Cardiac fibroblast (primary cell): ENCODE measurements around the gene VPS41.

ENCODE experiments used
- DNase-seq, 2 donors: peaks; one replicate each; pipeline versions ENCODE4 v3.0.0 to v3.0.0-alpha.2; 2010; ENCODE audit warnings: low read depth in 2 of 2
- H3K4me3 ChIP-seq, 2 donors: replicated peaks in 1 of 2; 1 replicate in 1 of 2; 2 replicates in 1 of 2; pipeline ENCODE4 v1.5.1; 2011; ENCODE audit warnings: low read depth in 2 of 2, low read length in 2 of 2, mild to moderate bottlenecking in 2 of 2, moderate library complexity in 1 of 2
- TF ChIP-seq, protein P1 (sequence below): IDR thresholded peaks from one replicate; pipeline ENCODE4 v1.5.1; 2011; ENCODE audit warnings: low read depth, mild to moderate bottlenecking, low read length, inconsistent platforms

VPS41 gene

DNA sequence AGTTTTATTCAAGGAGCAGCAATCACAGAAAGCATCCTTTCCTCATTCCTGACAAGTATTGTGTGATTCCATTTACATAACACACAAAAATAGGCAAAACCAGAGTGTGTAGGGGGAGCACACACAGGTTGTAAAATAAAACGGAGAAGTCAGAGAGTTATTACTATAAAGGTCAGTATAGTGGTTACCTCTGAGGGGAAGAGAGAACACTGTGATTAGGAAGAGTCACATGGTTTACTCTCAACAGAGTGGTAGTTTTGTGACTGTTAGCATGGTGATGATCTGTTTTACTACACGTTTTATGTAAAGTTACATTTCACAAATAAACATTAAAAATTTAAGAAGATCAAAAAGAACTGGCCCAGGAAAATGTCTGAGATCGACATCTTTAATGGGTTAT is 74.6 kb downstream of the VPS41 start:
- TF ChIP-seq, protein P1, sequence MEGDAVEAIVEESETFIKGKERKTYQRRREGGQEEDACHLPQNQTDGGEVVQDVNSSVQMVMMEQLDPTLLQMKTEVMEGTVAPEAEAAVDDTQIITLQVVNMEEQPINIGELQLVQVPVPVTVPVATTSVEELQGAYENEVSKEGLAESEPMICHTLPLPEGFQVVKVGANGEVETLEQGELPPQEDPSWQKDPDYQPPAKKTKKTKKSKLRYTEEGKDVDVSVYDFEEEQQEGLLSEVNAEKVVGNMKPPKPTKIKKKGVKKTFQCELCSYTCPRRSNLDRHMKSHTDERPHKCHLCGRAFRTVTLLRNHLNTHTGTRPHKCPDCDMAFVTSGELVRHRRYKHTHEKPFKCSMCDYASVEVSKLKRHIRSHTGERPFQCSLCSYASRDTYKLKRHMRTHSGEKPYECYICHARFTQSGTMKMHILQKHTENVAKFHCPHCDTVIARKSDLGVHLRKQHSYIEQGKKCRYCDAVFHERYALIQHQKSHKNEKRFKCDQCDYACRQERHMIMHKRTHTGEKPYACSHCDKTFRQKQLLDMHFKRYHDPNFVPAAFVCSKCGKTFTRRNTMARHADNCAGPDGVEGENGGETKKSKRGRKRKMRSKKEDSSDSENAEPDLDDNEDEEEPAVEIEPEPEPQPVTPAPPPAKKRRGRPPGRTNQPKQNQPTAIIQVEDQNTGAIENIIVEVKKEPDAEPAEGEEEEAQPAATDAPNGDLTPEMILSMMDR: no peak
- no peak for DNase-seq
- H3K4me3 ChIP-seq: no peak overlapping the region

DNA sequence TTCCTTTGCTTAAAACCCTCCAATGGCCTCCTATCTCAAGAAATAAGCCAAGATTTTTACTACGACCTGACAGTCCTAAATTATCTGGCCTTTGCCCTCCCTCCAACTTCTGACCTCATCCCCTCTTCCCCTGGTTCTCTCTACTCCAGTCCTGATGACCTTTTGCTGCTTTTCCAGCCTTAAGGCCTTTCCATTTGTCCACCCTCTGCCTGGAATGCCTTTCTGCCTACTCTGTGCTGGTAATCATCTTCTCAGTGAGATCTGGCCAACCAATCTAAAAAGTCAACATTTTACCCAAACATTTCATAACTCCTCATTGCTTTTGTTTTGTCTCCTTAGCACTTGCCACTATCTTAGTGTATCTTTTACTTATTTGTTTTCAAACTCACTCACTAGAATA is 75.7 kb downstream of the VPS41 start:
- DNase-seq: no peak
- TF ChIP-seq, protein P1: no peak
- H3K4me3 ChIP-seq: no peak overlapping the region

- TF ChIP-seq, protein P1: no peak
- H3K4me3 ChIP-seq: no peak overlapping the region
- no peak for DNase-seq
Observed at GRCh38 chr7:38831259-38831996, 77.6 kb downstream of the VPS41 start.

DNA sequence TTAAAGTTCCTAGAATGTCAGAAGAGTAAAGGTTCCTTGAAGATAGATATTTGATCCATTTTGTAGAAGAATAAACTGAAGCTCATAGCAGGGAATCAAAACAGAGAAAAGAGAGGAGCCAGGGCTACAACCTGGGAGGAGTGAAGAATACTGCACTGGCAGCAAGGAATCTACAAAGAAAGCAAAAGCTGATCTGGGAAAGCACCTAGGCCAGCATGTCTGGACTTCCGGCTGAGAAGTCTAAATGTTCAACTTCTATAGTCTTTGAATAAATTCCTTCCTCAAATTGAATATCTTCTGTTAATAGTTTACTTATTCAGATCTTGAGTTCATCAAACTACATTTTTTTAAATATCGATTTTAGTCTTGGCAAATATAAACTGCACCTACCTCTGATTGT is 78.2 kb downstream of the VPS41 start:
- H3K4me3 ChIP-seq: no peak overlapping the region
- no peak for DNase-seq
- TF ChIP-seq, protein P1: no peak

- DNase-seq: no peak
- TF ChIP-seq, protein P1: no peak
- no peak overlapping the region for H3K4me3 ChIP-seq
Observed at GRCh38 chr7:38829488-38830165, 79.4 kb downstream of the VPS41 start.

DNA sequence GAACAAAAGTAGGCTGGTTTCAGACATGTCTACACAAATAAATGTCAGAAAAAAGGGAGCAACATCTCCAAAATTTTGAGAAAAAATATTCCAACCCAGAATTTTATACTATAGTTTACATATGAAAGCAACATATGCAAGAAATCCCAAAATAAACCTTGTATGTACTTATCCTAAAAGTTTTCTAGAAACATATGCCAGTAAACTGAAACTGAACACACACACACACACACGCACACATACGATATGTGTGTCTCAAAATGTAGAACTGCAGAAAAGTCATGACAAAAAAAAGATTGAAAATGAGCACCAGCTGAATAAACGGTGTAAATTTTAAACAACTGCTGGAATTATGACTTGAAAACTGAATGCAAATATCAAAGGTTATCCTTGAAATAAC is 81.0 kb downstream of the VPS41 start:
- no peak for DNase-seq
- H3K4me3 ChIP-seq: no peak overlapping the region
- TF ChIP-seq, protein P1: no peak
